OCI-LY3 (cell line): ENCODE data around the gene SLC28A2.

Experiments
- H2AFZ ChIP-seq: fragments of 200-600, 300-600 bp; shearing (Covaris generic); 2 replicates; pipeline ENCODE4 v1.6.0; 2014; ENCODE audit warnings: antibody characterized with exemption, low read depth, low read length
- H3K27ac ChIP-seq: fragments of 200-600, 300-600 bp; sonication (generic); 2 replicates; pipeline ENCODE4 v1.5.1; 2014; ENCODE audit warnings: mild to moderate bottlenecking, low read length, moderate library complexity, mixed read lengths
- H3K27me3 ChIP-seq: fragments of 200-600, 300-600 bp; sonication (generic); 2 replicates; pipeline ENCODE4 v1.6.1; 2014; ENCODE audit warnings: low read depth, low read length, mixed read lengths
- H3K36me3 ChIP-seq: fragments of 200-600, 300-600 bp; sonication (generic); replicated peaks from 2 replicates; pipeline ENCODE3; 2014; ENCODE audit warnings: low read depth, low read length, mixed read lengths
- H3K4me1 ChIP-seq: fragments of 300-600, 200-600 bp; sonication (generic); 2 replicates; pipeline ENCODE4 v1.6.1; 2014; ENCODE audit warnings: low read length, mixed read lengths
- H3K4me2 ChIP-seq: fragments of 200-600, 300-600 bp; sonication (generic); 2 replicates; pipeline ENCODE4 v1.6.1; 2014; ENCODE audit warnings: low read length, mixed read lengths
- H3K4me3 ChIP-seq: fragments of 300-600, 200-600 bp; sonication (generic); 2 replicates; pipeline ENCODE4 v1.5.1; 2014; ENCODE audit warnings: antibody characterized with exemption, mild to moderate bottlenecking, low read length, moderate library complexity
- H3K79me2 ChIP-seq: fragments of 300-600, 200-600 bp; shearing (Covaris generic); 2 replicates; pipeline ENCODE4 v1.6.1; 2014; ENCODE audit warnings: mild to moderate bottlenecking, low read length, mixed read lengths
- H3K9ac ChIP-seq: fragments of 300-600, 200-600 bp; shearing (Covaris generic); 2 replicates; pipeline ENCODE4 v1.6.0; 2014; ENCODE audit warnings: mild to moderate bottlenecking, low read length, moderate library complexity
- H3K9me3 ChIP-seq: fragments of 200-600, 300-600 bp; shearing (Covaris generic); 2 replicates; pipeline ENCODE4 v1.6.1; 2014; ENCODE audit warnings: low read length, mixed read lengths; ENCODE audit not compliant: insufficient read depth
- H4K20me1 ChIP-seq: fragments of 200-600, 300-600 bp; sonication (generic); 2 replicates; pipeline ENCODE4 v1.6.1; 2016; ENCODE audit warnings: low read length, mixed read lengths; ENCODE audit not compliant: insufficient read depth
- CTCF ChIP-seq: fragments of 200-600, 300-600 bp; sonication (generic); IDR thresholded peaks from 2 replicates; pipeline ENCODE4 v1.5.1; 2014; ENCODE audit warnings: antibody characterized with exemption, low read length, low read depth
- EZH2phosphoT487 ChIP-seq: fragments of 200-600 bp; shearing (Covaris generic); IDR thresholded peaks from 2 replicates; pipeline ENCODE4 v1.6.1; 2018; ENCODE audit warnings: antibody characterized with exemption, mixed run types, low read depth

Gene SLC28A2

GRCh38 chr15:45251888-45252287 is at the start of gene SLC28A2:
Gene SLC28A2 (plus strand): TSS chr15:45252234. CDS start chr15:45253216, 982 bp downstream.
- no peaks in the 10 kb centered on the region for H3K79me2 ChIP-seq
- no peaks in the 10 kb centered on the region for H3K27me3 ChIP-seq
- no peaks in the 10 kb centered on the region for H3K36me3 ChIP-seq
- no peak within 1 kb of the TSS for H2AFZ ChIP-seq
- H3K4me2 ChIP-seq = no peak within 1 kb of the TSS
- H3K4me3 ChIP-seq = no peak within 1 kb of the TSS
- no peak within 1 kb of the TSS for H3K27ac ChIP-seq
- H3K4me1 ChIP-seq = no peaks in the 10 kb centered on the region
- H3K9ac ChIP-seq = no peak within 1 kb of the TSS
- H4K20me1 ChIP-seq = no peaks in the 10 kb centered on the region
- no peaks in the 10 kb centered on the region for H3K9me3 ChIP-seq
- no peak for TF ChIP-seq EZH2phosphoT487
- TF ChIP-seq CTCF = no peak

- no peaks in the 10 kb centered on the region for H3K9me3 ChIP-seq
- H3K4me3 ChIP-seq = no peak overlapping the region
- TF ChIP-seq EZH2phosphoT487 = no peak
- no peak overlapping the region for H3K9ac ChIP-seq
- H4K20me1 ChIP-seq = no peaks in the 10 kb centered on the region
- H3K79me2 ChIP-seq = no peaks in the 10 kb centered on the region
- H3K4me1 ChIP-seq = peaks cover 25% of the 10 kb centered on the region
- no peaks in the 10 kb centered on the region for H3K27me3 ChIP-seq
- H2AFZ ChIP-seq = no peak overlapping the region
- H3K4me2 ChIP-seq = peak overlapping the region; percentile 35
- no peaks in the 10 kb centered on the region for H3K36me3 ChIP-seq
- no peak overlapping the region for H3K27ac ChIP-seq
Observed at GRCh38 chr15:45203182-45203581, 48.9 kb upstream of the SLC28A2 start.

- Histone ChIP-seq H4K20me1 (no peaks in the 10 kb centered on the region), H3K9ac (no peak overlapping the region), H3K9me3 (no peaks in the 10 kb centered on the region), H3K4me1 (peaks cover 25% of the 10 kb centered on the region), H3K27ac (no peak overlapping the region), H3K4me3 (no peak overlapping the region), H2AFZ (peak overlapping the region; percentile 90), H3K79me2 (no peaks in the 10 kb centered on the region), H3K36me3 (no peaks in the 10 kb centered on the region), H3K27me3 (no peaks in the 10 kb centered on the region), H3K4me2 (peak overlapping the region; percentile 38)
- TF ChIP-seq EZH2phosphoT487 = no peak
- peak; percentile 91 for TF ChIP-seq CTCF
Observed at GRCh38 chr15:45205192-45205591, 46.8 kb upstream of the SLC28A2 start.

- Histone ChIP-seq H3K36me3 (no peaks in the 10 kb centered on the region), H3K4me2 (no peak overlapping the region), H3K4me3 (no peak overlapping the region), H3K27ac (no peak overlapping the region), H3K4me1 (no peaks in the 10 kb centered on the region), H4K20me1 (no peaks in the 10 kb centered on the region), H3K27me3 (no peaks in the 10 kb centered on the region; the same call in 1 of the 2 replicates), H3K9ac (no peak overlapping the region), H3K9me3 (no peaks in the 10 kb centered on the region), H2AFZ (no peak overlapping the region), H3K79me2 (no peaks in the 10 kb centered on the region)
- TF ChIP-seq CTCF (no peak), EZH2phosphoT487 (no peak)
Observed at GRCh38 chr15:45212493-45212892, 39.5 kb upstream of the SLC28A2 start.
